Karpas-422 (cell line): Measurements from ENCODE around the gene OASL. TPM values are rescaled to one million over a fixed set of nuclear protein-coding genes. Genes with fewer than 3 reads are reported as not detected.

Experiments used
- DNase-seq: peaks from one replicate; pipeline ENCODE4 v3.0.0-alpha.2; 2015
- H2AFZ ChIP-seq: fragments of 200-600 bp; sonication (generic); 2 replicates; pipeline ENCODE4 v1.6.1; 2014; ENCODE audit warnings: antibody characterized with exemption, low read length, mixed read lengths
- H3K27ac ChIP-seq: fragments of 200-600 bp; sonication (generic); 2 replicates; pipeline ENCODE4 v1.5.1; 2014; ENCODE audit warnings: mild to moderate bottlenecking, low read length, moderate library complexity
- H3K27me3 ChIP-seq: fragments of 200-600 bp; sonication (generic); 2 replicates; pipeline ENCODE4 v1.6.1; 2014; ENCODE audit warnings: low read length, mixed read lengths
- H3K36me3 ChIP-seq: fragments of 200-600 bp; sonication (generic); 2 replicates; pipeline ENCODE4 v1.6.1; 2014; ENCODE audit warnings: low read length, mixed read lengths; ENCODE audit not compliant: insufficient read depth
- H3K4me1 ChIP-seq: fragments of 200-600 bp; sonication (generic); 2 replicates; pipeline ENCODE4 v1.6.1; 2014; ENCODE audit warnings: mild to moderate bottlenecking, low read length, mixed read lengths
- H3K4me2 ChIP-seq: fragments of 200-600 bp; sonication (generic); 2 replicates; pipeline ENCODE4 v1.6.1; 2014; ENCODE audit warnings: low read length, low read depth, mild to moderate bottlenecking; ENCODE audit not compliant: poor library complexity, severe bottlenecking
- H3K4me3 ChIP-seq: fragments of 200-600 bp; sonication (generic); 2 replicates; pipeline ENCODE4 v1.5.1; 2014; ENCODE audit warnings: mild to moderate bottlenecking, antibody characterized with exemption, low read length, mixed read lengths
- H3K79me2 ChIP-seq: fragments of 200-600 bp; sonication (generic); 2 replicates; pipeline ENCODE4 v1.6.1; 2014; ENCODE audit warnings: mild to moderate bottlenecking, low read length, mixed read lengths
- H3K9ac ChIP-seq: fragments of 200-600 bp; sonication (generic); 2 replicates; pipeline ENCODE4 v1.6.0; 2014; ENCODE audit warnings: low read length
- H3K9me2 ChIP-seq: fragments of 200-600 bp; sonication (generic), shearing (Covaris generic); replicated peaks from 2 replicates; pipeline ENCODE4 v1.6.0; 2014; ENCODE audit warnings: mild to moderate bottlenecking, low read length, moderate library complexity; ENCODE audit not compliant: insufficient read depth
- H3K9me3 ChIP-seq: fragments of 300-700, 200-600 bp; sonication (generic); 2 replicates; pipeline ENCODE4 v1.6.1; 2014; ENCODE audit warnings: low read length, mixed read lengths
- H4K20me1 ChIP-seq: fragments of 200-600 bp; sonication (generic); 2 replicates; pipeline ENCODE4 v1.6.1; 2014; ENCODE audit warnings: mild to moderate bottlenecking, antibody characterized with exemption, low read length, low read depth; ENCODE audit not compliant: insufficient read depth
- total RNA-seq: library from RNA; depleted of rRNA; stranded (reverse); fragments of >200 nt; shearing (Covaris generic); gene quantifications from 2 replicates; pipeline ENCODE4 v1.2.3, GENCODE V29; 2014; ENCODE audit warnings: low replicate concordance

The OASL gene
- total RNA-seq, 1 experiment from 2014 or later, result 1.4 TPM

DNA sequence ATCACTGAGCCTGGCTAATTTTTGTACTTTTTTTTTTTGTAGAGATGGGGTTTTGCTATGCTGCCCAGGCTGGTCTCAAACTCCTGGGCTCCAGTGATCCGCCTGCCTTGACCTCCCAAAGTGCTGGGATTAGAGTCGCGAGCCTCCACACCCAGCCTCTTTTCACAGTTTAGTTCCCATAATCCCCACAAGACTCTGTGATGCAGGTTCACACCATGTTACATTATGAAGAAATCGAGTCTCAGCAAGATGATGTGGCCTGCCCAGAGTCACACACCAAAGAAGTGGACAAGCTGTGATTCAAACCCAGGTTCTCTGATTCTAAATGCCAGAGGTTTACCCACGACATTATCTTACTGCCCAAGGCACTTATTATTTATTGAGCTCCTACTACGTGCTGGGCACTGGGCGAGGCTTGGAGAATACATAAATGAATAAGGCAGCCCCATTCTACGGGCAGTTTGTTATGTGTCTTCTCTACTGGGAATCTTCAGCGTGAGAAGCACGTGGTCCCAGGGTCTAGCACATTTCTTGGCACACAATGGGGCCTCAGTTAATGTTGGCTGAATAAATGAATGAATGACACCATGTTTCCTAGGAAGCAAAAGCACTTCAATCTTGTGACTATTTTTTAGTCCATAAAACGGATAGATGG lies 23.5 kb upstream of the OASL start:
- no peaks in the 10 kb centered on the region for H3K9me3 ChIP-seq
- H3K27me3 ChIP-seq, result no peaks in the 10 kb centered on the region
- no peak for DNase-seq
- H3K79me2 ChIP-seq, result no peaks in the 10 kb centered on the region
- H3K27ac ChIP-seq, result no peak overlapping the region
- H4K20me1 ChIP-seq, result no peaks in the 10 kb centered on the region
- no peak overlapping the region for H3K4me3 ChIP-seq
- H3K9me2 ChIP-seq, result no peaks in the 10 kb centered on the region
- H2AFZ ChIP-seq, result no peak overlapping the region
- H3K4me1 ChIP-seq, result peaks cover 8% of the 10 kb centered on the region
- H3K36me3 ChIP-seq, result no peaks in the 10 kb centered on the region
- H3K4me2 ChIP-seq, result no peak overlapping the region
- no peak overlapping the region for H3K9ac ChIP-seq

DNA sequence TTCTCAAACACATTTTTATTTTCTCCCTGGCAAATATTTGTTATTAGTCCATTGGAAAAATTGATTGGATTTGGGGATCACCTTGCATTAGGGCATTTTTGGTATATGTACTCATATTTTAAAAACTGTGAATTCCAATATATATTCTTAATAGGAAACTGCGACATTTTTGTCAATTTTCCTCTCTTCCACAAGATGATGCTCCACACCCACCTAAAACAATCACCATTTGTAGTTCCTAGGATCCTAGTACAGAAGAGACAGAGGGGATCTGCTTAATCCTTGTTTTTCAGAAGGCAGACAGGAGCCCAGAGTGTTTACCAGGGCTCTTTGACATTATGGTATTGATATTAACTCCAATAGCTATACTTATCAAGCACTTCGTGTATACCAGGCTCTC lies 22.8 kb upstream of the OASL start:
- Histone ChIP-seq H3K4me1 (peaks cover 8% of the 10 kb centered on the region), H3K9me3 (no peaks in the 10 kb centered on the region), H2AFZ (no peak overlapping the region), H3K4me3 (no peak overlapping the region), H3K9me2 (no peaks in the 10 kb centered on the region), H3K27me3 (no peaks in the 10 kb centered on the region), H3K27ac (no peak overlapping the region), H3K36me3 (no peaks in the 10 kb centered on the region), H3K79me2 (no peaks in the 10 kb centered on the region), H3K9ac (no peak overlapping the region), H3K4me2 (no peak overlapping the region), H4K20me1 (no peaks in the 10 kb centered on the region)
- DNase-seq, result no peak

DNA sequence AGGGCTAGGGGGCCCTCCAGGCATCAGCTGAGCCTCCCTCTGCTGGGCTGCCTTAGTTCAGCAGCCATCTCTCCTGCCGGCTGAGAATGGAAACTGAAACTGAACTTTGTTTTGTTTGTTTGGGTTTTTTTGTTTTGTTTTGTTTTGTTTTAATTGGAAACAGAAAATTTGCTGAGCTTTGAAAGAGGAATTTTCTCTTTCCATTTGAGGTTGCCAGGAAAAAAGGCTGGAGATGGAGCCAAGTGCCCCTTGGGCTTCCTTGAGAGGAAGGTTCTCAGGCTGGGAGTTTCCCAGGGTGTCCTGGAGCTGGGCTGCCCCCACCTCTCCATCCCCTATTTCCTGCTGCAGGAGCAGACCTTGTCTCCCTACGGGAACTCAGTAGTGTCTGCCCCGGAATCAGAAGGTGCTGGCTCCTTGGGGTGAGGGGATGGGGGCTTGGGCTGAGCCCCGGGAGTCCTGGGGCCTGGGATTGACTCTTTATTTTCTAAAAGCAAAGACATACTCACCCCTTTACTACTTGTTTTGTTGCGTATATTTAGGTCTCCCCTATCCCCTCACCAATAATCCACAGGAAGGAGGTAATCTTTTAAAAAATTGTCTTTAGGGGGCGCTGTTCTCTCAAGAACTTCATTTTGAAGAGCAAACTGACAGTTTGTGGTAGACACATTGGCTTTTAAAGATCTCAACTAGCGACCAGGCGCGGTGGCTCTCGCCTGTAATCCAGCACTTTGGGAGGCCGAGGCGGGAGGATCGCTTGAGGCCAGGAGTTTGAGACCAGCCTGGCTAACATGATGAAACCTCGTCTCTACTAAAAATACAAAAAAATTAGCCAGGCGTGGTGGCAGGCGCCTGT lies 21.3 kb upstream of the OASL start:
- peak overlapping the region; percentile 93 for H2AFZ ChIP-seq
- no peaks in the 10 kb centered on the region for H3K9me3 ChIP-seq
- H3K4me1 ChIP-seq, result peaks cover 8% of the 10 kb centered on the region
- H3K79me2 ChIP-seq, result no peaks in the 10 kb centered on the region
- H3K9me2 ChIP-seq, result no peaks in the 10 kb centered on the region
- H3K36me3 ChIP-seq, result no peaks in the 10 kb centered on the region
- peak overlapping the region; percentile 49; the same call in 1 of the 2 replicates for H3K4me3 ChIP-seq
- DNase-seq, result peak; percentile 92
- no peaks in the 10 kb centered on the region for H4K20me1 ChIP-seq
- peak overlapping the region; percentile 71 for H3K4me2 ChIP-seq
- no peaks in the 10 kb centered on the region for H3K27me3 ChIP-seq
- peak overlapping the region; percentile 58 for H3K9ac ChIP-seq
- H3K27ac ChIP-seq, result no peak overlapping the region

DNA sequence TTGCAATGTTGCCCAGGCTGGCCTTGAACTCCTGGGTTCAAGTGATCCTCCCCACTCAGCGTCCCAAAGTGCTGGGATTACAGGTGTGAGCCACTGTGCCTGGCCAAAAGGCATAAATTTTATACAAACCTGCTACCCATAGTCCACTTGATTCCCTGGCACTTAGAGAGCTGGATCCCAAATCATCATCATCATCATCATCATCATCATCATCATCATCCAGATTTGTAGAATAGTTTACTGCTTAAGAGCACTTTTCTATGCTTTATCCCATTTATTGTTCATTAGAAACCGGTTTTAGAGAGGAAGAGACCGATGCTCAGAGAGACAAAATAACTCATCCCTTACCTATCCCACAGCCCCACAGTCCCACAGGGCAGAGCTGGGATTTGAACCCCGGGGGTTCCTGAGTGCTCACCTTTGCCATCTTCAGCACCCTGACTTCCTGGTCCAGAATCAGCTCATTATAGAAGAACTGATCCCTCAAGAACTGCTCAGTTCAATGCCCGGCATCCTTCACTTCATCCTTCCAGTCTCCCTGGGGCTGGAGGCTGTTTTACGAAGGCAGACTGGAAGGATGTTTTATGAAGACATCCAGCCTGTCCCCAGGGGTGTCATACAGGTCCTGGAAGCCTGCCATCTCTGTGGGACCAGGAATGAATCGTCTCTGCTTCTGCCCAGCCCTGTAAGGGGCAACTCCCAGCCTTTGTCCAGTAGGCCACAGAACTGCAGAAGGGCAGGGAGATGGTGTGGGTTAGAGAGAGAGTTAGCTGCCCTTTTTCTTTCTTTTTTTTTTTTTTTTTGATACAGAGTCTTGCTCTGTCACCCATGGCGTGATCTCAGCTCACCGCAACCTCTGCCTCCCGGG lies 20.2 kb upstream of the OASL start:
- Histone ChIP-seq H3K9ac (no peak overlapping the region), H3K9me3 (no peaks in the 10 kb centered on the region), H4K20me1 (no peaks in the 10 kb centered on the region), H3K27ac (no peak overlapping the region), H3K79me2 (no peaks in the 10 kb centered on the region), H3K27me3 (no peaks in the 10 kb centered on the region), H3K36me3 (no peaks in the 10 kb centered on the region), H3K4me1 (peaks cover 8% of the 10 kb centered on the region), H3K4me3 (no peak overlapping the region), H2AFZ (no peak overlapping the region), H3K9me2 (no peaks in the 10 kb centered on the region), H3K4me2 (peak overlapping the region; percentile 71)
- no peak for DNase-seq

DNA sequence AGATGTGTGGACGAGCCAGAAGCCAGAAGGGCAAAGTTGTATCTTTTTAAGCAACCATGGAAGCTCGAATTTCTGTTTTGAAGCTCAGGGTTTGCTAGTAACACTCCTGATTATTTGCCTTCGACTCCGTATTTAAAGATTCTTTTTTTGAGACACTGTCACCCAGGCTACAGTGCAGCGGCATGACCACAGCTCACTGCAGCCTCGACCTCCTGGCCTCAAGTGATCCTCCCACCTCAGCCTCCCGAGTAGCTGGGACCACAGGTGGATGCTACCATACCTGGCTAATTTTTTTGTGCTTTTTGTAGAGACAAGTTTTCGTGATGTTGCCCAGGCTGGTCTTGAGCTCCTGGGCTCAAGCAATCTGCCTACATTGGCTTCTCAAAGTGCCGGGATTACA lies 18.7 kb upstream of the OASL start:
- H4K20me1 ChIP-seq, result no peaks in the 10 kb centered on the region
- no peak overlapping the region for H2AFZ ChIP-seq
- no peaks in the 10 kb centered on the region for H3K27me3 ChIP-seq
- no peak overlapping the region for H3K4me3 ChIP-seq
- H3K9me2 ChIP-seq, result no peaks in the 10 kb centered on the region
- H3K79me2 ChIP-seq, result no peaks in the 10 kb centered on the region
- H3K4me1 ChIP-seq, result peaks cover 8% of the 10 kb centered on the region
- H3K9me3 ChIP-seq, result no peaks in the 10 kb centered on the region
- no peak overlapping the region for H3K27ac ChIP-seq
- H3K36me3 ChIP-seq, result no peaks in the 10 kb centered on the region
- no peak for DNase-seq
- H3K9ac ChIP-seq, result no peak overlapping the region
- no peak overlapping the region for H3K4me2 ChIP-seq

DNA sequence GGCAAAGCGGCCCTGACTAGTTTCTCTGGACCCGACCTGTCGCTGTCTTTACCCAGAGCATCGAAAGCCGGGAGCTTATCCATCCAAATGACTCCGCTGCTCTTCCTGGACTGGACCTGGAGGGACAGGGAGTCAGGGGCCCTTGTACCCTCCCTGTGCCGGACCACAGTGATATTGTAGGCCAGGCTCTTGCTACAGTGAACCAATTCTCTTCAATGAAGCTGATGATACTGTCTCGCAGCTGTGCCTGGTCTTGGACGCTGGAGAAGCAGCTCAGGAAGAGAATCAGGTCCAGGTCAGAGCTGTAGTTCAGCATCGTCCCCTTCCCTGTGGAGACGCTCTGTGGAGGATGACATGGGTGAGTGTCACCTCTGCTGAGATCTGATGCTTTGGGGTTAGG lies 14.7 kb upstream of the OASL start:
- no peaks in the 10 kb centered on the region for H3K9me3 ChIP-seq
- H3K79me2 ChIP-seq, result no peaks in the 10 kb centered on the region
- H2AFZ ChIP-seq, result no peak overlapping the region
- no peak overlapping the region for H3K27ac ChIP-seq
- H3K4me1 ChIP-seq, result no peaks in the 10 kb centered on the region
- no peak for DNase-seq
- no peaks in the 10 kb centered on the region for H3K9me2 ChIP-seq
- H3K36me3 ChIP-seq, result no peaks in the 10 kb centered on the region
- H3K4me2 ChIP-seq, result no peak overlapping the region
- no peak overlapping the region for H3K9ac ChIP-seq
- no peaks in the 10 kb centered on the region for H3K27me3 ChIP-seq
- H3K4me3 ChIP-seq, result no peak overlapping the region
- no peaks in the 10 kb centered on the region for H4K20me1 ChIP-seq

GRCh38 chr12:121050725-121051124 lies 11.7 kb upstream of the OASL start:
- no peak overlapping the region for H3K4me2 ChIP-seq
- no peak overlapping the region for H3K4me3 ChIP-seq
- no peaks in the 10 kb centered on the region for H3K9me3 ChIP-seq
- H3K27ac ChIP-seq, result no peak overlapping the region
- no peaks in the 10 kb centered on the region for H3K36me3 ChIP-seq
- H3K9ac ChIP-seq, result no peak overlapping the region
- H2AFZ ChIP-seq, result no peak overlapping the region
- H3K79me2 ChIP-seq, result no peaks in the 10 kb centered on the region
- H4K20me1 ChIP-seq, result no peaks in the 10 kb centered on the region
- DNase-seq, result peak; percentile 62
- H3K4me1 ChIP-seq, result no peaks in the 10 kb centered on the region
- no peaks in the 10 kb centered on the region for H3K27me3 ChIP-seq
- no peaks in the 10 kb centered on the region for H3K9me2 ChIP-seq

DNA sequence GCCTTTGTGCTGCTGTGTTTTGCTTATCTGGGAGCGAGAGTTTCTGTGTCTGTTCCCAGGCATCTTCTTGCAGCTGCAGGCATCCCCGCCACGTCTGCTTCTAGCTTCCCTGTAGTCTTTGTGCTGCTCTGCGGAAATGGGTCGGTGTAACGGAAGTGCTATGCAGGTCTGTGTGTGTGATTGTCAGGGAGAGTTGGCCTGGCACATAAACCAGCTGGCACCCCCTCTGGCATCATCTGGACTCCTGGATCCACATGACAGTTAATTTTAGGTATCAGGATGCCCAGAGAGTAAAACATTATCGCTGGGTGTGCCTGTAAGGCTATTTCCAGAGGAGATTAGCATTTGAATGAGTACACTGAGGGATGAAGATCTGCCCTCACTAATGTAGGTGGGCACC lies 9.4 kb upstream of the OASL start:
- no peak overlapping the region for H3K9ac ChIP-seq
- H3K4me2 ChIP-seq, result no peak overlapping the region
- no peak overlapping the region for H2AFZ ChIP-seq
- H3K9me3 ChIP-seq, result no peaks in the 10 kb centered on the region
- no peaks in the 10 kb centered on the region for H3K79me2 ChIP-seq
- H3K4me1 ChIP-seq, result no peaks in the 10 kb centered on the region
- H4K20me1 ChIP-seq, result no peaks in the 10 kb centered on the region
- no peaks in the 10 kb centered on the region for H3K27me3 ChIP-seq
- no peak for DNase-seq
- no peaks in the 10 kb centered on the region for H3K9me2 ChIP-seq
- H3K4me3 ChIP-seq, result no peak overlapping the region
- no peaks in the 10 kb centered on the region for H3K36me3 ChIP-seq
- no peak overlapping the region for H3K27ac ChIP-seq
